Keratinocyte (primary cell): ENCODE results near the gene GPR137B. TPM values are rescaled to one million over a fixed set of nuclear protein-coding genes. Genes with fewer than 3 reads are reported as not detected.

Experiments
- DNase-seq: peaks from one replicate; pipeline ENCODE4 v3.0.0-alpha.2; 2011; ENCODE audit warnings: low read depth, missing footprints, low spot score
- FAIRE-seq: peaks from 2 replicates; lab custom pipeline; 2011; peaks lifted over from hg19 to GRCh38; lab: Jason Lieb, UNC
- H2AFZ ChIP-seq: 2 replicates; pipeline ENCODE4 v1.6.0; 2012; ENCODE audit warnings: low read length, control low read depth, inconsistent platforms; ENCODE audit not compliant: control insufficient read depth
- H3K27ac ChIP-seq: 2 replicates; pipeline ENCODE4 v1.5.1; 2011; ENCODE audit warnings: low read length; ENCODE audit not compliant: control insufficient read depth, insufficient read depth
- H3K27me3 ChIP-seq: 3 replicates; pipeline ENCODE4 v1.6.0; 2011; ENCODE audit warnings: low read length; ENCODE audit not compliant: control insufficient read depth, insufficient read depth; ENCODE audit errors: extremely low read depth
- H3K36me3 ChIP-seq, 2 experiments: 2 replicates in 1 of 2; 3 replicates in 1 of 2; pipeline ENCODE4 v1.5.1; 2011; ENCODE audit warnings: low read length in 2 of 2, mild to moderate bottlenecking in 1 of 2; ENCODE audit not compliant: control insufficient read depth in 2 of 2, insufficient read depth in 2 of 2; ENCODE audit errors: extremely low read depth in 1 of 2
- H3K4me1 ChIP-seq: 3 replicates; pipeline ENCODE4 v1.5.1; 2011; ENCODE audit warnings: low read length; ENCODE audit not compliant: control insufficient read depth, insufficient read depth; ENCODE audit errors: extremely low read depth
- H3K4me2 ChIP-seq: 3 replicates; pipeline ENCODE4 v1.6.0; 2011; ENCODE audit warnings: low read depth, low read length; ENCODE audit not compliant: control insufficient read depth, insufficient read depth; ENCODE audit errors: extremely low read depth
- H3K4me3 ChIP-seq, 3 experiments: fragments of 200-600 bp in 1 of 3; sonication (generic) in 1 of 3; 2 replicates in 2 of 3; 3 replicates in 1 of 3; pipeline ENCODE4 v1.5.1; 2011 to 2016; ENCODE audit warnings: low read length in 3 of 3, mild to moderate bottlenecking in 3 of 3, control low read depth in 2 of 3, inconsistent platforms in 1 of 3, low read depth in 1 of 3, mixed read lengths in 1 of 3, mixed run types in 1 of 3, moderate library complexity in 1 of 3; ENCODE audit not compliant: control insufficient read depth in 2 of 3, insufficient read depth in 2 of 3; ENCODE audit errors: extremely low read depth in 1 of 3
- H3K79me2 ChIP-seq: 2 replicates; pipeline ENCODE4 v1.6.0; 2012; ENCODE audit warnings: low read length; ENCODE audit not compliant: control insufficient read depth, insufficient read depth
- H3K9ac ChIP-seq: 3 replicates; pipeline ENCODE4 v1.6.0; 2011; ENCODE audit warnings: low read length; ENCODE audit not compliant: control insufficient read depth, insufficient read depth; ENCODE audit errors: extremely low read depth
- H3K9me1 ChIP-seq: 3 replicates; pipeline ENCODE4 v1.6.0; 2011; ENCODE audit warnings: low read length; ENCODE audit not compliant: control insufficient read depth, insufficient read depth; ENCODE audit errors: extremely low read depth
- H3K9me3 ChIP-seq: 2 replicates; pipeline ENCODE4 v1.5.1; 2012; ENCODE audit warnings: low read depth, low read length; ENCODE audit not compliant: control insufficient read depth
- H4K20me1 ChIP-seq: 3 replicates; pipeline ENCODE4 v1.6.0; 2011; ENCODE audit warnings: low read length; ENCODE audit not compliant: control insufficient read depth, insufficient read depth; ENCODE audit errors: extremely low read depth
- EZH2 ChIP-seq: IDR thresholded peaks from one replicate; pipeline ENCODE4 v1.6.1; 2012; ENCODE audit warnings: inconsistent platforms, mild to moderate bottlenecking, low read length, moderate library complexity
- dilution Hi-C: fragments of 300-500 bp; cut with MboI; formaldehyde crosslinking; loops from one replicate; pipeline ENCODE4 v1.7.0; 2020; ENCODE audit warnings: low sequenced_read_pairs; ENCODE audit not compliant: extremely low pct_ligation_motif_present
- polyA plus RNA-seq, 5 experiments: library from polyadenylated mRNA; depleted of rRNA in 3 of 5; stranded (reverse) in 3 of 5; stranded (forward) in 1 of 5; unstranded in 1 of 5; fragments of >200 nt; gene quantifications; 1 replicate in 1 of 5; 2 replicates in 3 of 5; 3 replicates in 1 of 5; pipeline versions ENCODE4 v1.2.1 to v1.2.3, GENCODE V29; 2011 to 2012; ENCODE audit warnings: missing spikeins in 2 of 5, low read depth in 1 of 5, low replicate concordance in 1 of 5
- TF ChIP-seq, protein P1 (sequence below), 3 experiments: IDR thresholded peaks in 1 of 3; conservative IDR thresholded peaks in 1 of 3; optimal IDR thresholded peaks in 1 of 3; 2 replicates in 2 of 3; 3 replicates in 1 of 3; pipeline versions ENCODE3 to v1.5.1; 2011; ENCODE audit warnings: low read length in 3 of 3, mild to moderate bottlenecking in 3 of 3, moderate library complexity in 2 of 3, control low read depth in 1 of 3, inconsistent platforms in 1 of 3; ENCODE audit not compliant: insufficient read depth in 2 of 3; ENCODE audit errors: extremely low read depth in 1 of 3

The GPR137B gene
- polyA plus RNA-seq, 1 donor (not counting 4 experiments of a cell fraction or from before 2014, with no cell fraction given), result 7.1 TPM

DNA sequence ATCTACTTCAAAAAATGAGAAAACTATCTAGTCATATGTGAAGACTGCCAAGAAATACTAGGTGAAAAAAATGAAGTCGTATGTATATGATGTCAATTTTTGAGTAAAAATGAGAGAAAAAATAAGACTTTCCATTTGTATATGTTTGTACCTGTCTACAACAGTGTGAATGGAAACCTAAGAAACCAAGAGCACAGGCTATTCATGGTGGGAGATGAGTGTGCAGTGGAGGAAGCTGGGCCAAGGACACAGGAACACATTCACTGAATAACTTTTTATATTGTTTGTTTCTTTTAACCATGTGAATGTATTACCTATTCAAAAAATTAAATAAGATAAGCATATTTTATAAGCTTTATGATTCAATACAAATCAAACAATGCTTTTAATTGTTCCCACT, 72.4 kb downstream of the GPR137B start:
- Histone ChIP-seq H3K9me1 (no peaks in the 10 kb centered on the region), H2AFZ (no peak overlapping the region), H3K4me1 (no peaks in the 10 kb centered on the region), H4K20me1 (no peaks in the 10 kb centered on the region), H3K27me3 (no peaks in the 10 kb centered on the region), H3K79me2 (no peaks in the 10 kb centered on the region), H3K9me3 (no peaks in the 10 kb centered on the region), H3K27ac (no peak overlapping the region), H3K4me2 (no peak overlapping the region), H3K4me3 (no peak overlapping the region), H3K36me3 (no peaks in the 10 kb centered on the region), H3K9ac (no peak overlapping the region)
- dilution Hi-C loops, result no loop called here
- DNase-seq (no peak), FAIRE-seq (no peak)
- TF ChIP-seq, protein P1, sequence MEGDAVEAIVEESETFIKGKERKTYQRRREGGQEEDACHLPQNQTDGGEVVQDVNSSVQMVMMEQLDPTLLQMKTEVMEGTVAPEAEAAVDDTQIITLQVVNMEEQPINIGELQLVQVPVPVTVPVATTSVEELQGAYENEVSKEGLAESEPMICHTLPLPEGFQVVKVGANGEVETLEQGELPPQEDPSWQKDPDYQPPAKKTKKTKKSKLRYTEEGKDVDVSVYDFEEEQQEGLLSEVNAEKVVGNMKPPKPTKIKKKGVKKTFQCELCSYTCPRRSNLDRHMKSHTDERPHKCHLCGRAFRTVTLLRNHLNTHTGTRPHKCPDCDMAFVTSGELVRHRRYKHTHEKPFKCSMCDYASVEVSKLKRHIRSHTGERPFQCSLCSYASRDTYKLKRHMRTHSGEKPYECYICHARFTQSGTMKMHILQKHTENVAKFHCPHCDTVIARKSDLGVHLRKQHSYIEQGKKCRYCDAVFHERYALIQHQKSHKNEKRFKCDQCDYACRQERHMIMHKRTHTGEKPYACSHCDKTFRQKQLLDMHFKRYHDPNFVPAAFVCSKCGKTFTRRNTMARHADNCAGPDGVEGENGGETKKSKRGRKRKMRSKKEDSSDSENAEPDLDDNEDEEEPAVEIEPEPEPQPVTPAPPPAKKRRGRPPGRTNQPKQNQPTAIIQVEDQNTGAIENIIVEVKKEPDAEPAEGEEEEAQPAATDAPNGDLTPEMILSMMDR (optimal IDR thresholded peaks at IDR 0.05 in 1 of 3, IDR thresholded peaks at IDR 0.05 in 1 of 3, conservative IDR thresholded peaks at IDR 0.05 in 1 of 3; ENCODE audit: extremely low read depth in 1 of 3, insufficient read depth in 2 of 3, low read length in 3 of 3), result no peak
- TF ChIP-seq EZH2, result no peak

DNA sequence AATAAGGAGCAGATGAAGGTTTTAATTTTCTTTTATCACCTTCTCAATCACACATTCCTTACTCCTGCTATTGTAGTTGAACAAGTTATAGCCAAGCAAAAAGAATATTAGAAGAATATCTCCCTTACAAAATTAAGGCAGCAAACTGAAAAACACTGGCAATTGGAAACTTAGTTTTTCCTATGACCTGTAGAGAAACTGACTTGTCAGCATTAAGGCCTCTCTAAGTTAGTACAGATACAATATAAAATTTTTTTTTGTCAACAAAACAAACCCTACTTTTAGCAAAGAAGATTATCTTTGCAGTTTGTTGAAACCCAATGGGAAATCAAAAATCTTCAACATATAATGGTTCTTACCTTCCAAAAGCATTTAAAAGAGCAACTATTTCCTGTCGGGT, 78.1 kb downstream of the GPR137B start:
- TF ChIP-seq, protein P1 (optimal IDR thresholded peaks at IDR 0.05 in 1 of 3, IDR thresholded peaks at IDR 0.05 in 1 of 3, conservative IDR thresholded peaks at IDR 0.05 in 1 of 3; ENCODE audit: extremely low read depth in 1 of 3, insufficient read depth in 2 of 3, low read length in 3 of 3), result no peak
- no peak for TF ChIP-seq EZH2
- dilution Hi-C loops, result no loop called here

More for the DNA sequence above, 78.1 kb downstream of the GPR137B start:
- Histone ChIP-seq H2AFZ (no peak overlapping the region), H3K79me2 (no peaks in the 10 kb centered on the region), H3K9me3 (no peaks in the 10 kb centered on the region), H3K27ac (no peak overlapping the region), H3K27me3 (no peaks in the 10 kb centered on the region), H3K4me2 (no peak overlapping the region), H3K4me1 (no peaks in the 10 kb centered on the region), H3K9me1 (no peaks in the 10 kb centered on the region), H3K9ac (no peak overlapping the region), H4K20me1 (no peaks in the 10 kb centered on the region), H3K4me3 (no peak overlapping the region), H3K36me3 (no peaks in the 10 kb centered on the region)
- DNase-seq (no peak), FAIRE-seq (no peak)
